Measurements from ENCODE around the gene VIM. TPM values are rescaled to one million over a fixed set of nuclear protein-coding genes. Genes with fewer than 3 reads are reported as not detected.

VIM gene
- total RNA-seq, 5 donors from 2014 or later (not counting 1 experiment from before 2014, with no cell fraction given) = 704 to 1,632 (median 1,212) TPM

DNA sequence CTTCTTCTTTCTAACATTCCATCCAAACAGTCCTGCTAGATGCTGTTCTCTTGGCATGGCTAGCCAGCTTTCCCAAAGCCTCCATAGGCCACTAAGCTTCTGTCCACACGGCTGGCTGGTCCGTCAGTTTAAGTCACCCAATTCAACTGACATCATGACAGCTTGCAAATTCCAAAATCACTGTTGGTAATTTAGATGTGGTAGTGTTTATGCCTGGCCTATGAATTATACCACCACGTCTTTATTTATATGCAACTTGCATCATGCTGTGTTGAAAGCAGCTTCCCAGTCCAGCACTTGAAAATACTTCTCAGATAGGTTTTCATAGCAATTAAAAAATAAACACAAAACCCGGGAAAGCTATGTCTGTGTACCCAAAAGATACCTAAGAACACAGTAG, 2.2 kb upstream of the VIM start:
- Mint-ChIP-seq H3K4me3 (no peak overlapping the region), H3K27ac (peak overlapping the region; percentile 19 to 100), H3K27me3 (no peaks in the 10 kb centered on the region), H3K9me3 (no peaks in the 10 kb centered on the region), H3K4me1 (peaks cover 29 to 50% (median 38%) of the 10 kb centered on the region in 3 donors), H3K36me3 (peaks cover 11% of the 10 kb centered on the region)
- POLR2A ChIA-PET = no interaction called here
- H3K36me3 ChIP-seq (ENCODE audit: control insufficient read depth in 2 of 2, extremely low read depth in 1 of 2, insufficient read depth in 1 of 2, low read length in 1 of 2) = peaks cover 0 to 5% of the 10 kb centered on the region in 2 donors
- no peaks in the 10 kb centered on the region for H3K27me3 ChIP-seq (replicated peaks in 1 of 2; ENCODE audit: control insufficient read depth in 2 of 2, extremely low read depth in 1 of 2, insufficient read depth in 2 of 2, low read length in 1 of 2)
- H3K9me3 ChIP-seq = no peaks in the 10 kb centered on the region
- H3K4me3 ChIP-seq (ENCODE audit: control insufficient read depth in 1 of 2, extremely low read depth in 1 of 2, low read length in 1 of 2) = no peak overlapping the region
- H3K4me1 ChIP-seq (ENCODE audit: control insufficient read depth in 1 of 2, extremely low read depth in 1 of 2, insufficient read depth in 2 of 2, low read length in 2 of 2) = peaks cover 9 to 26% of the 10 kb centered on the region in 2 experiments
- no peak for ATAC-seq (replicated peaks in 1 of 4)
- CTCF ChIA-PET = interaction anchor here (0.6 to 1.2 kb wide), 3 partner anchors 12 to 231 kb away, joined by 3 read pairs; partner anchors contain the start of gene TRDMT1 (in 1 of the 2)
- H3K27ac ChIP-seq (ENCODE audit: low read length) = peak overlapping the region; percentile 97
- no CpG with 5 or more reads among the region's 4 CpGs for WGBS (ENCODE audit: insufficient coverage)
- no peak for DNase-seq

DNA sequence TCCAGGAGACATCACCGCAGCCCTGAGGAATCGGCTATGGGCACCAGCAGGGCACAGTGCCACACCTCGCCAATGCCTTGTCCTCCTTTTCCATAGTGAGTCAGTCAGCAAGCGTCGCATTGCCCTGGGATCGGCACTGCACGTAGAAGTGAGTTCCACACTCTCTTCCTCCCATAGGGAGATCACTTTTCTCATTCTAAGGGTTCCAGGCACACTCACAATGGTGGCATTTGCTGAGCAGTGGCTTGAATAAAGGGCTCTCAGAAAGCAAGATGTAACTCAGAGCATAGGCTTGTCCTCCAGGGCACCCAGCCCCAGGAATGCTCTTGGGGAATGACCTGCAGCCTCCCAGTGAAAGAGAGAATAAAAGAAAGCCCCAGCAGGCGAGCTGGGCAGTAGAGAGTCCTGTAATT, 1.1 kb upstream of the VIM start:
- Mint-ChIP-seq H3K4me1 (peaks cover 40 to 57% (median 46%) of the 10 kb centered on the region in 3 donors), H3K27ac (peak overlapping the region; percentile 96 to 100), H3K9me3 (no peaks in the 10 kb centered on the region), H3K36me3 (peaks cover 22% of the 10 kb centered on the region), H3K4me3 (peak overlapping the region; percentile 90 to 99 (median 95)), H3K27me3 (no peaks in the 10 kb centered on the region)
- ChIA-PET CTCF (interaction anchor here (0.5 to 2.3 kb wide), 6 partner anchors 11 to 789 kb away, joined by 3 to 15 read pairs (median 3); no protein-coding TSS in a partner anchor), POLR2A (interaction anchor here in 1 of 2 donors (1.0 kb wide), 1 partner anchor 21 kb away, joined by 5 read pairs; no protein-coding TSS in a partner anchor)
- Histone ChIP-seq H3K4me3 (ENCODE audit: control insufficient read depth in 1 of 2, extremely low read depth in 1 of 2, low read length in 1 of 2) (peak overlapping the region in 1 of 2 donors; percentile 97), H3K27me3 (replicated peaks in 1 of 2; ENCODE audit: control insufficient read depth in 2 of 2, extremely low read depth in 1 of 2, insufficient read depth in 2 of 2, low read length in 1 of 2) (no peaks in the 10 kb centered on the region), H3K4me1 (ENCODE audit: control insufficient read depth in 1 of 2, extremely low read depth in 1 of 2, insufficient read depth in 2 of 2, low read length in 2 of 2) (peaks cover 20 to 32% of the 10 kb centered on the region in 2 experiments), H3K9me3 (no peaks in the 10 kb centered on the region), H3K36me3 (ENCODE audit: control insufficient read depth in 2 of 2, extremely low read depth in 1 of 2, insufficient read depth in 1 of 2, low read length in 1 of 2) (peaks cover 0 to 15% of the 10 kb centered on the region in 2 donors), H3K27ac (ENCODE audit: low read length) (peak overlapping the region; percentile 97)
- DNase-seq = no peak
- no peak for ATAC-seq (replicated peaks in 1 of 4)
- 100% methylated on average over 3 of the region's 8 CpGs for WGBS (ENCODE audit: insufficient coverage)

DNA sequence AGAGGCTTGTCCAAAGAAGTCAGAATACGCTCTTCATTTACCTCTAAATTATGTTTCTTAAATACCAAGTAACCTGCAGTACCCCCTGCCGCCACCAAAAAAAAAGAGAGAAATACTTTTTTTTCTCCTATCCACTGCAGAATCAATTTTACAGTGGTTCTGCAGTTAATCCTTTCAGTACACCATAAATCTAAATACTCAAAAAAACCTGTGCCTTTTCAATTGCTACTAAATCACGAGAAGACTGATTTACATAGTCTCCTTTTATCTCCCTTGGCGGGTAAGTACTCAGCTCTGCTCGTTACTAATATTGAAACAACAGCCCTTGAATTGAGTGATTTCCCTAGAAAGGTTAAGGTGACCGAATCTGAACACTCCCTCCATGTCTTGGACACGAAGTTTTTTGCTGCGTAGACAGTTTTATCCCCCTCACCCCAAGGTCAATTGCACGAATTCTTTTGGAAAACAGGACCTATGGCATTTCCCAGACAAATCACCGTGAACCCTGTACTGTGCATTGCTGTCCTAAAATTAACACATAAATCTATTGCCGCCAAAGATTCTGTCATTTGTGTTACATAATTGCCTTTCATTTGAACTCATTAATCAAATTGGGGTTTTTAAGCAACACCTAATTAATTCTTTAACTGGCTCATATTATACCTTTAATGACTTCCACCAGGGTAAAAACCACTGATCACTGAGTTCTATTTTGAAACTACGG, 512 bp upstream of the VIM start:
- Histone ChIP-seq H3K27me3 (replicated peaks in 1 of 2; ENCODE audit: control insufficient read depth in 2 of 2, extremely low read depth in 1 of 2, insufficient read depth in 2 of 2, low read length in 1 of 2) (no peaks in the 10 kb centered on the region), H3K4me3 (ENCODE audit: control insufficient read depth in 1 of 2, extremely low read depth in 1 of 2, low read length in 1 of 2) (peak overlapping the region; percentile 21 to 97), H3K4me1 (ENCODE audit: control insufficient read depth in 1 of 2, extremely low read depth in 1 of 2, insufficient read depth in 2 of 2, low read length in 2 of 2) (peaks cover 26 to 32% of the 10 kb centered on the region in 2 experiments), H3K27ac (ENCODE audit: low read length) (peak overlapping the region; percentile 97), H3K36me3 (ENCODE audit: control insufficient read depth in 2 of 2, extremely low read depth in 1 of 2, insufficient read depth in 1 of 2, low read length in 1 of 2) (peaks cover 3 to 21% of the 10 kb centered on the region in 2 donors), H3K9me3 (no peaks in the 10 kb centered on the region)
- H3K4me3 Mint-ChIP-seq = peak overlapping the region; percentile 90 to 99 (median 95)
- ChIA-PET POLR2A (interaction anchor here in 1 of 2 donors (0.6 to 3.8 kb wide), 4 partner anchors 21 to 203 kb away, joined by 4 to 40 read pairs (median 4); partner anchors contain the start of gene TRDMT1), CTCF (interaction anchor here (0.5 to 2.3 kb wide), 5 partner anchors 11 to 450 kb away, joined by 3 to 15 read pairs (median 6); partner anchors contain the start of gene TRDMT1 (in 1 of the 2))
- H3K9me3 Mint-ChIP-seq = no peaks in the 10 kb centered on the region
- peaks cover 26% of the 10 kb centered on the region for H3K36me3 Mint-ChIP-seq
- H3K27ac Mint-ChIP-seq = peak overlapping the region; percentile 96 to 100
- peaks cover 44 to 59% (median 49%) of the 10 kb centered on the region in 3 donors for H3K4me1 Mint-ChIP-seq
- ATAC-seq (replicated peaks in 1 of 4) (peak in 1 of 4 experiments; percentile 1), DNase-seq (peak in 17 of 35 experiments; percentile 14 to 65 (median 29))
- no peaks in the 10 kb centered on the region for H3K27me3 Mint-ChIP-seq
- WGBS (ENCODE audit: insufficient coverage) = 2% methylated on average over 10 of the region's 12 CpGs

DNA sequence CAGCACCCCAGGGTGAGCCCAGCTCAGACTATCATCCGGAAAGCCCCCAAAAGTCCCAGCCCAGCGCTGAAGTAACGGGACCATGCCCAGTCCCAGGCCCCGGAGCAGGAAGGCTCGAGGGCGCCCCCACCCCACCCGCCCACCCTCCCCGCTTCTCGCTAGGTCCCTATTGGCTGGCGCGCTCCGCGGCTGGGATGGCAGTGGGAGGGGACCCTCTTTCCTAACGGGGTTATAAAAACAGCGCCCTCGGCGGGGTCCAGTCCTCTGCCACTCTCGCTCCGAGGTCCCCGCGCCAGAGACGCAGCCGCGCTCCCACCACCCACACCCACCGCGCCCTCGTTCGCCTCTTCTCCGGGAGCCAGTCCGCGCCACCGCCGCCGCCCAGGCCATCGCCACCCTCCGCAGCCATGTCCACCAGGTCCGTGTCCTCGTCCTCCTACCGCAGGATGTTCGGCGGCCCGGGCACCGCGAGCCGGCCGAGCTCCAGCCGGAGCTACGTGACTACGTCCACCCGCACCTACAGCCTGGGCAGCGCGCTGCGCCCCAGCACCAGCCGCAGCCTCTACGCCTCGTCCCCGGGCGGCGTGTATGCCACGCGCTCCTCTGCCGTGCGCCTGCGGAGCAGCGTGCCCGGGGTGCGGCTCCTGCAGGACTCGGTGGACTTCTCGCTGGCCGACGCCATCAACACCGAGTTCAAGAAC, 1.1 kb downstream of the VIM start:
- H3K27ac Mint-ChIP-seq = peak overlapping the region; percentile 96 to 100
- H3K9me3 Mint-ChIP-seq = no peaks in the 10 kb centered on the region
- Histone ChIP-seq H3K4me1 (ENCODE audit: control insufficient read depth in 1 of 2, extremely low read depth in 1 of 2, insufficient read depth in 2 of 2, low read length in 2 of 2) (peaks cover 28 to 45% of the 10 kb centered on the region in 2 experiments), H3K4me3 (ENCODE audit: control insufficient read depth in 1 of 2, extremely low read depth in 1 of 2, low read length in 1 of 2) (peak overlapping the region; percentile 83 to 97), H3K9me3 (no peaks in the 10 kb centered on the region), H3K36me3 (ENCODE audit: control insufficient read depth in 2 of 2, extremely low read depth in 1 of 2, insufficient read depth in 1 of 2, low read length in 1 of 2) (peaks cover 8 to 34% of the 10 kb centered on the region in 2 donors), H3K27ac (ENCODE audit: low read length) (peak overlapping the region; percentile 97), H3K27me3 (replicated peaks in 1 of 2; ENCODE audit: control insufficient read depth in 2 of 2, extremely low read depth in 1 of 2, insufficient read depth in 2 of 2, low read length in 1 of 2) (no peaks in the 10 kb centered on the region)
- no peaks in the 10 kb centered on the region for H3K27me3 Mint-ChIP-seq
- DNase-seq (peak; percentile 28 to 88 (median 60)), ATAC-seq (replicated peaks in 1 of 4) (peak; percentile 32 to 41 (median 34))
- under 1% methylated on average over 61 of the region's 72 CpGs for WGBS (ENCODE audit: insufficient coverage)
- ChIA-PET CTCF (interaction anchor here (0.6 to 2.3 kb wide), 15 partner anchors 18 to 412 kb away, joined by 3 to 26 read pairs (median 4); partner anchors contain the start of genes TRDMT1 (in 2 of the 2) and RSU1 (in 1 of the 2)), POLR2A (interaction anchor here (0.6 to 3.8 kb wide), 17 partner anchors 8 to 412 kb away, joined by 3 to 44 read pairs (median 3); partner anchors contain the start of genes RSU1 (in 1 of the 2) and TRDMT1 (in 1 of the 2))
- H3K4me3 Mint-ChIP-seq = peak overlapping the region; percentile 90 to 99 (median 95)
- H3K36me3 Mint-ChIP-seq = peaks cover 33% of the 10 kb centered on the region
- peaks cover 46 to 64% (median 59%) of the 10 kb centered on the region in 3 donors for H3K4me1 Mint-ChIP-seq

DNA sequence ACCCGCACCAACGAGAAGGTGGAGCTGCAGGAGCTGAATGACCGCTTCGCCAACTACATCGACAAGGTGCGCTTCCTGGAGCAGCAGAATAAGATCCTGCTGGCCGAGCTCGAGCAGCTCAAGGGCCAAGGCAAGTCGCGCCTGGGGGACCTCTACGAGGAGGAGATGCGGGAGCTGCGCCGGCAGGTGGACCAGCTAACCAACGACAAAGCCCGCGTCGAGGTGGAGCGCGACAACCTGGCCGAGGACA, 1.6 kb downstream of the VIM start:
- H3K27ac Mint-ChIP-seq = peak overlapping the region; percentile 96 to 100
- H3K4me3 ChIP-seq (ENCODE audit: control insufficient read depth in 1 of 2, extremely low read depth in 1 of 2, low read length in 1 of 2) = peak overlapping the region; percentile 83 to 97
- peaks cover 38% of the 10 kb centered on the region for H3K36me3 Mint-ChIP-seq
- H3K4me1 ChIP-seq (ENCODE audit: control insufficient read depth in 1 of 2, extremely low read depth in 1 of 2, insufficient read depth in 2 of 2, low read length in 2 of 2) = peaks cover 28 to 50% of the 10 kb centered on the region in 2 experiments
- no peaks in the 10 kb centered on the region for H3K9me3 ChIP-seq
- H3K27ac ChIP-seq (ENCODE audit: low read length) = peak overlapping the region; percentile 97
- peak overlapping the region; percentile 90 to 99 (median 95) for H3K4me3 Mint-ChIP-seq
- peaks cover 8 to 39% of the 10 kb centered on the region in 2 donors for H3K36me3 ChIP-seq (ENCODE audit: control insufficient read depth in 2 of 2, extremely low read depth in 1 of 2, insufficient read depth in 1 of 2, low read length in 1 of 2)
- H3K4me1 Mint-ChIP-seq = peaks cover 50 to 69% (median 64%) of the 10 kb centered on the region in 3 donors
- H3K27me3 ChIP-seq (replicated peaks in 1 of 2; ENCODE audit: control insufficient read depth in 2 of 2, extremely low read depth in 1 of 2, insufficient read depth in 2 of 2, low read length in 1 of 2) = no peaks in the 10 kb centered on the region
- POLR2A ChIA-PET = interaction anchor here (0.9 to 3.8 kb wide), 11 partner anchors 9 to 412 kb away, joined by 3 to 44 read pairs (median 4); partner anchors contain the start of genes RSU1 (in 1 of the 2) and TRDMT1 (in 1 of the 2)
- H3K9me3 Mint-ChIP-seq = no peaks in the 10 kb centered on the region
- CTCF ChIA-PET = interaction anchor here (0.6 to 2.0 kb wide), 12 partner anchors 18 to 412 kb away, joined by 3 to 26 read pairs (median 4); partner anchors contain the start of genes TRDMT1 (in 2 of the 2) and RSU1 (in 1 of the 2)
- no peak for DNase-seq
- H3K27me3 Mint-ChIP-seq = no peaks in the 10 kb centered on the region
- under 1% methylated on average over 21 of the region's 21 CpGs for WGBS (ENCODE audit: insufficient coverage)
- ATAC-seq (replicated peaks in 1 of 4) = no peak

All from T-cell (primary cell).